ENCODE measurements around the gene EPB41L4A.
"Not testable (repeated sequence)": the region's sequence is repeated elsewhere in the genome, so short reads cannot be mapped to it uniquely, and the experiment has no call there.

EPB41L4A gene

GRCh38 chr5:112237456-112237855, 181.6 kb downstream of the EPB41L4A start:
- TF ChIP-seq CTCF (conservative IDR thresholded peaks at IDR 0.05) = no peak
- H3K27ac ChIP-seq = no peak overlapping the region

GRCh38 chr5:112234000-112234399, 185.1 kb downstream of the EPB41L4A start:
- TF ChIP-seq CTCF (conservative IDR thresholded peaks at IDR 0.05) = no peak
- no peak overlapping the region for H3K27ac ChIP-seq

GRCh38 chr5:112232667-112233066, 186.4 kb downstream of the EPB41L4A start:
- TF ChIP-seq CTCF (conservative IDR thresholded peaks at IDR 0.05) = no peak
- H3K27ac ChIP-seq = no peak overlapping the region

- peak overlapping the region; percentile 6 for H3K27ac ChIP-seq
- TF ChIP-seq CTCF (conservative IDR thresholded peaks at IDR 0.05) = no peak
These were observed 188.5 kb downstream of the EPB41L4A start for GRCh38 chr5:112230606-112231005.

GRCh38 chr5:112228667-112229066, 190.4 kb downstream of the EPB41L4A start:
- peak overlapping the region; percentile 59 for H3K27ac ChIP-seq
- TF ChIP-seq CTCF (conservative IDR thresholded peaks at IDR 0.05) = no peak

GRCh38 chr5:112227911-112228631, 191.0 kb downstream of the EPB41L4A start:
- no peak for TF ChIP-seq CTCF (conservative IDR thresholded peaks at IDR 0.05)
- H3K27ac ChIP-seq = peak overlapping the region; percentile 59

- no peak overlapping the region for H3K27ac ChIP-seq
- TF ChIP-seq CTCF (conservative IDR thresholded peaks at IDR 0.05) = no peak
These were observed 192.9 kb downstream of the EPB41L4A start for GRCh38 chr5:112226215-112226614.

GRCh38 chr5:112222997-112223396, 196.1 kb downstream of the EPB41L4A start:
- not testable (repeated sequence) for H3K27ac ChIP-seq

Measured in VCaP (cell line).